SU-DHL-6 (cell line): Measurements from ENCODE around the gene CRISP1.

Experiments used
- H2AFZ ChIP-seq: fragments of 200-600 bp; sonication (generic); 2 replicates; pipeline ENCODE4 v1.6.1; 2014; ENCODE audit warnings: low read depth, mild to moderate bottlenecking, moderate library complexity, mixed read lengths, antibody characterized with exemption, low read length; ENCODE audit not compliant: severe bottlenecking
- H3F3A ChIP-seq: fragments of 200-600 bp; shearing (Covaris generic); 2 replicates; pipeline ENCODE4 v1.6.0; 2016; ENCODE audit warnings: antibody characterized with exemption, mild to moderate bottlenecking; ENCODE audit not compliant: insufficient read depth
- H3K27ac ChIP-seq: fragments of 200-600 bp; sonication (generic); 2 replicates; pipeline ENCODE4 v1.5.1; 2016; ENCODE audit warnings: low read depth, mild to moderate bottlenecking, low read length, moderate library complexity, mixed read lengths
- H3K27me3 ChIP-seq: fragments of 200-600 bp; sonication (generic), shearing (Covaris generic); 2 replicates; pipeline ENCODE4 v1.6.0; 2014; ENCODE audit warnings: mild to moderate bottlenecking, low read length
- H3K36me3 ChIP-seq: fragments of 200-600 bp; sonication (generic); 2 replicates; pipeline ENCODE4 v1.6.1; 2014; ENCODE audit warnings: mild to moderate bottlenecking, low read length, mixed read lengths
- H3K4me2 ChIP-seq: fragments of 300-600, 200-600 bp; shearing (Covaris generic), sonication (generic); 2 replicates; pipeline ENCODE4 v1.6.0; 2014; ENCODE audit warnings: low read length, low read depth, mild to moderate bottlenecking; ENCODE audit not compliant: poor library complexity, severe bottlenecking
- H3K4me3 ChIP-seq: fragments of 200-600 bp; sonication (generic); 2 replicates; pipeline ENCODE4 v1.5.1; 2014; ENCODE audit warnings: antibody characterized with exemption, low read length, mild to moderate bottlenecking, mixed read lengths; ENCODE audit not compliant: insufficient read depth, poor library complexity, severe bottlenecking
- H3K79me2 ChIP-seq: fragments of 200-600 bp; sonication (generic); 2 replicates; pipeline ENCODE4 v1.6.1; 2014; ENCODE audit warnings: mild to moderate bottlenecking, low read length, moderate library complexity; ENCODE audit not compliant: insufficient read depth
- H3K9ac ChIP-seq: fragments of 200-600 bp; sonication (generic); 2 replicates; pipeline ENCODE4 v1.7.0; 2014; ENCODE audit warnings: mild to moderate bottlenecking, low read length
- H3K9me2 ChIP-seq: fragments of 200-600 bp; sonication (generic); replicated peaks from 2 replicates; pipeline ENCODE4 v1.6.1; 2014; ENCODE audit warnings: low read length; ENCODE audit not compliant: insufficient read depth
- H3K9me3 ChIP-seq: fragments of 200-600 bp; sonication (generic); 2 replicates; pipeline ENCODE4 v1.6.1; 2014; ENCODE audit warnings: low read length, mixed read lengths; ENCODE audit not compliant: insufficient read depth
- H4K20me1 ChIP-seq: fragments of 200-600 bp; sonication (generic); 2 replicates; pipeline ENCODE4 v1.6.1; 2014; ENCODE audit warnings: low read depth, mild to moderate bottlenecking, antibody characterized with exemption, low read length, moderate library complexity, mixed read lengths
- EZH2phosphoT487 ChIP-seq: fragments of 200-600 bp; sonication (generic), shearing (Covaris generic); conservative IDR thresholded peaks from 2 replicates; pipeline ENCODE4 v1.6.1; 2018; ENCODE audit warnings: mild to moderate bottlenecking, antibody characterized with exemption, low read length, moderate library complexity, mixed read lengths
- TF ChIP-seq, protein P1 (sequence below): fragments of 200-600 bp; sonication (generic); IDR thresholded peaks from one replicate; pipeline ENCODE4 v1.5.1; 2017; ENCODE audit warnings: antibody characterized with exemption, mild to moderate bottlenecking, low read length, moderate library complexity; ENCODE audit not compliant: insufficient read depth, poor library complexity, severe bottlenecking

CRISP1 gene, protein sequence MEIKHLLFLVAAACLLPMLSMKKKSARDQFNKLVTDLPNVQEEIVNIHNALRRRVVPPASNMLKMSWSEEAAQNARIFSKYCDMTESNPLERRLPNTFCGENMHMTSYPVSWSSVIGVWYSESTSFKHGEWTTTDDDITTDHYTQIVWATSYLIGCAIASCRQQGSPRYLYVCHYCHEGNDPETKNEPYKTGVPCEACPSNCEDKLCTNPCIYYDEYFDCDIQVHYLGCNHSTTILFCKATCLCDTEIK

DNA sequence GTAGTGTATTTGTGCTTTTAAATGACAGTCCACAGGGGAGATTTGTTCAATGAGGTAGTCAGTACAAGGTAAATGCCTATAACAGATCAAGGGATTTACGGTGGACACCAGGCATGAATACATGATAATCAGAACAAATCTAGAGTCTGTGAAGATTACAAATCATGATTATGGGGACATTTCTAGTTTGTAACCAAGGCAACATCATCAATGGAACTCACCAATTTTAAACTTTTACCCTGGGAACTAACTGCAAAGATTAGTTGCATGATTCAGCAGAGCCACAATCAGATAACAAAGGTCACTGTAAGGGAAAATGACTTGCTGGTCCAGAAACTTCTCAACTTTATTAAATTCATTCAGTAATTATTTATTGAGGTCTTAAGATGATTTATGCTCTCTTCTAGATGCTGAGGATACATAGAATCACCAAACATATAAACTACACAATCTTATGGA, at the start of gene CRISP1:
CRISP1 (minus strand) TSS at position 51 of the 459 bp plus-strand sequence. CDS start 9,135 bp downstream, outside the sequence.
- TF ChIP-seq, protein P1, sequence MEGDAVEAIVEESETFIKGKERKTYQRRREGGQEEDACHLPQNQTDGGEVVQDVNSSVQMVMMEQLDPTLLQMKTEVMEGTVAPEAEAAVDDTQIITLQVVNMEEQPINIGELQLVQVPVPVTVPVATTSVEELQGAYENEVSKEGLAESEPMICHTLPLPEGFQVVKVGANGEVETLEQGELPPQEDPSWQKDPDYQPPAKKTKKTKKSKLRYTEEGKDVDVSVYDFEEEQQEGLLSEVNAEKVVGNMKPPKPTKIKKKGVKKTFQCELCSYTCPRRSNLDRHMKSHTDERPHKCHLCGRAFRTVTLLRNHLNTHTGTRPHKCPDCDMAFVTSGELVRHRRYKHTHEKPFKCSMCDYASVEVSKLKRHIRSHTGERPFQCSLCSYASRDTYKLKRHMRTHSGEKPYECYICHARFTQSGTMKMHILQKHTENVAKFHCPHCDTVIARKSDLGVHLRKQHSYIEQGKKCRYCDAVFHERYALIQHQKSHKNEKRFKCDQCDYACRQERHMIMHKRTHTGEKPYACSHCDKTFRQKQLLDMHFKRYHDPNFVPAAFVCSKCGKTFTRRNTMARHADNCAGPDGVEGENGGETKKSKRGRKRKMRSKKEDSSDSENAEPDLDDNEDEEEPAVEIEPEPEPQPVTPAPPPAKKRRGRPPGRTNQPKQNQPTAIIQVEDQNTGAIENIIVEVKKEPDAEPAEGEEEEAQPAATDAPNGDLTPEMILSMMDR, result no peak
- TF ChIP-seq EZH2phosphoT487, result no peak
- Histone ChIP-seq H4K20me1 (no peaks in the 10 kb centered on the region), H3K79me2 (no peaks in the 10 kb centered on the region), H3K27me3 (no peaks in the 10 kb centered on the region), H3K4me2 (no peak within 1 kb of the TSS), H3K36me3 (no peaks in the 10 kb centered on the region), H3K9me3 (no peaks in the 10 kb centered on the region), H2AFZ (no peak within 1 kb of the TSS), H3K4me3 (no peak within 1 kb of the TSS), H3K9ac (no peak within 1 kb of the TSS), H3K9me2 (no peaks in the 10 kb centered on the region), H3K27ac (no peak within 1 kb of the TSS), H3F3A (no peaks in the 10 kb centered on the region)

DNA sequence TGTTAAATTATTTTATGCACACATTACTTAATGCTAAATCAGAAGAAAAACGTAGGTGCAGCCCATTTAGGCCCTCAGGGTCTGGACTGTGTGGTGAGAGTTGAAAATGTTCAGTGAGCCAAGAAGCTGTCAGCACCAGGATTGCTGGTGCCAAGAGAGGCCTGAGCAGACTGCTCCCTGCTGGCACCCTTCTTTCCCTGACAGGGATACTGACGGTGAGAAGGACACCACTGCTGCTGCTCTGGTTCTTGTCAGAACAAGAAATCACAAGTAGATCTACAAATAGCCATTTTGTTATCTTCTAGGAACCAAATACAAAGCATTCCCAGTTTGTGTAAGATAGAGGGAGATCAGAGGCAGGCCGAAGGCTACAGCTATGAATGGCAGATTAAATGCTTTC, 48.7 kb upstream of the CRISP1 start:
- Histone ChIP-seq H3K36me3 (no peaks in the 10 kb centered on the region), H3K27ac (no peak overlapping the region), H3F3A (no peaks in the 10 kb centered on the region), H3K4me3 (no peak overlapping the region), H4K20me1 (no peaks in the 10 kb centered on the region), H3K9me2 (no peaks in the 10 kb centered on the region), H3K9me3 (no peaks in the 10 kb centered on the region), H3K27me3 (no peaks in the 10 kb centered on the region), H3K79me2 (no peaks in the 10 kb centered on the region), H2AFZ (no peak overlapping the region), H3K4me2 (no peak overlapping the region), H3K9ac (no peak overlapping the region)
- TF ChIP-seq EZH2phosphoT487, result no peak
- TF ChIP-seq, protein P1, result no peak

DNA sequence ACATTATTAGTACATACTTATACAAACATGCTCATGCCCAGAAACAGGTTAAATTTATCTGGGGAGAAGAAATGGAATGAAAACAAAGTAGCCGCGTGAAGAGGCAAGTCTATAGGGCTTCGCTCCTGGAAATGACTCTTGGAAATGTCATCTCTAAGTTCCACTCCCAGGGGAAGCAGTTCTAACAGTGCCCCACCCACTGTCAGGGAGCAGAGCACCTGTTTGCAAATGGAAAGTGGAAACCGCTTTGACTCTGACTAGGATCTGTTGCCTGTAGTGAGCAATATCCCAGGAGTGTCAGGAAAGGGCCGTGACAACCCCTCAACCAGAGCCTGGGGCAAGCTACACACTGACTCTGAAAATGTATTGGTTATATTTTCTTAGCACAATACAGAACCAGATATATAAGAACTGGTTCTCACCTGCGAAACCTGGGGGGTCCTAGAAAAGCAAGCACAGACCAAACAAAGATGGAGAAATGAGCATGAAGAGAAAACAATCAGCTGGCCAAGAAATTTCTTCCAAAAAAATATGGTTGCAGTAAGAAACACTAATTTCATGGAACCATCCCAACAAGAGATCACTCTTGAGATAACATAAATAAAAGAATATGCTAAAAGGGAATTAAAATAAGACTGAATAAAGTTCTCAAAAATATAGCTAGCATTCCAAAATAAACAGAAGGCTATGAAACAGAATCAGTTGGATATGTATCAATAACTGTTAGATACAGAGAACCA, 47.5 kb upstream of the CRISP1 start:
- TF ChIP-seq, protein P1, result no peak
- no peak for TF ChIP-seq EZH2phosphoT487

More for the DNA sequence above, 47.5 kb upstream of the CRISP1 start:
- no peaks in the 10 kb centered on the region for H3K9me3 ChIP-seq
- H3K79me2 ChIP-seq, result no peaks in the 10 kb centered on the region
- H3K9ac ChIP-seq, result no peak overlapping the region
- H4K20me1 ChIP-seq, result no peaks in the 10 kb centered on the region
- no peaks in the 10 kb centered on the region for H3F3A ChIP-seq
- H2AFZ ChIP-seq, result no peak overlapping the region
- no peak overlapping the region for H3K4me3 ChIP-seq
- no peaks in the 10 kb centered on the region for H3K27me3 ChIP-seq
- H3K36me3 ChIP-seq, result no peaks in the 10 kb centered on the region
- no peak overlapping the region for H3K4me2 ChIP-seq
- H3K9me2 ChIP-seq, result no peaks in the 10 kb centered on the region
- no peak overlapping the region for H3K27ac ChIP-seq
